OCI-LY7 (cell line): Measurements from ENCODE around the gene TSEN15.

Source experiments
- EZH2phosphoT487 ChIP-seq: fragments of 200-600 bp; sonication (generic); IDR thresholded peaks from 2 replicates; pipeline ENCODE4 v1.6.1; 2018; ENCODE audit warnings: low read depth, borderline replicate concordance, mild to moderate bottlenecking, mixed run types, antibody characterized with exemption, low read length, moderate library complexity, mixed read lengths
- TF ChIP-seq, protein P1 (sequence below): fragments of 200-600 bp; sonication (generic); conservative IDR thresholded peaks from 2 replicates; pipeline ENCODE4 v1.5.1; 2014; ENCODE audit warnings: mild to moderate bottlenecking, antibody characterized with exemption, low read length, moderate library complexity, mixed read lengths

DNA sequence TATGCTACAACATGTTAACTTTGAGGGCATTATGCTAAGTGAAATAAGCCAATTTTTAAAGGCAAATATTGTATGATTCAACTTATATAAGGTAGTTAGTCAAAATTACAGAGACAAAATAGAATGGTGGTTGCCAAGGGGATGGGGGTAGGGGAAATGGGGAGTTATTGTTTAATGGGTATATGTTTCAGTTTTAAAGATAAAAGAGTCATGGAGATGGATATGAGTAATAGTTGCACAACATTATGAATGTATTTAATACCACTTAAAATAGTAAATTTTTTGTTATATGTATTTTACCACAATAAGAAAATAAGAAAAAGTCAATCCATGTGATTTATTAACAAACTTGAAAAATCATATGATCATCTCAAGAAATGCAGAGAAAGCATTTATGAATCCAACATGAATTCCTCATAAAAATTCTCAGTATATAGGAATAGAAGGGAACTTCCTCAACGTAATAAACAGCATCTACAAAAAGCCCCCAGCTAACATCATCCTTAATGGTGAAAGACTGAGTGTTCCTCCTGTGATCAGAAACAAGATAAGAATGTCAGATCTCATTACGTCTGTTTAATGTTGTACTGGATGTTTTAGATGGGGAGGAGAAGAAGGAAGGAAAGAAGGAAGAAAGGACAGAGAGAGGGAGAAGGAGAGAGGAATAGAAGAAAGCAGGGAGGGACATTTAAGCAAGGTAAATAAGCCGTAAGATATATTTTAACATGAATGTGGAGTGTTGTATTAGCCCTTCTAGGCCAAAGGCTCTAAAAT lies 6.7 kb upstream of the TSEN15 start:
- TF ChIP-seq, protein P1, sequence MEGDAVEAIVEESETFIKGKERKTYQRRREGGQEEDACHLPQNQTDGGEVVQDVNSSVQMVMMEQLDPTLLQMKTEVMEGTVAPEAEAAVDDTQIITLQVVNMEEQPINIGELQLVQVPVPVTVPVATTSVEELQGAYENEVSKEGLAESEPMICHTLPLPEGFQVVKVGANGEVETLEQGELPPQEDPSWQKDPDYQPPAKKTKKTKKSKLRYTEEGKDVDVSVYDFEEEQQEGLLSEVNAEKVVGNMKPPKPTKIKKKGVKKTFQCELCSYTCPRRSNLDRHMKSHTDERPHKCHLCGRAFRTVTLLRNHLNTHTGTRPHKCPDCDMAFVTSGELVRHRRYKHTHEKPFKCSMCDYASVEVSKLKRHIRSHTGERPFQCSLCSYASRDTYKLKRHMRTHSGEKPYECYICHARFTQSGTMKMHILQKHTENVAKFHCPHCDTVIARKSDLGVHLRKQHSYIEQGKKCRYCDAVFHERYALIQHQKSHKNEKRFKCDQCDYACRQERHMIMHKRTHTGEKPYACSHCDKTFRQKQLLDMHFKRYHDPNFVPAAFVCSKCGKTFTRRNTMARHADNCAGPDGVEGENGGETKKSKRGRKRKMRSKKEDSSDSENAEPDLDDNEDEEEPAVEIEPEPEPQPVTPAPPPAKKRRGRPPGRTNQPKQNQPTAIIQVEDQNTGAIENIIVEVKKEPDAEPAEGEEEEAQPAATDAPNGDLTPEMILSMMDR, result no peak
- TF ChIP-seq EZH2phosphoT487, result no peak
